WTC11 (cell line): Measurements from ENCODE around the gene OR9Q2. TPM values are rescaled to one million over a fixed set of nuclear protein-coding genes. Genes with fewer than 3 reads are reported as not detected.

ENCODE experiments used
- ATAC-seq: fragments of 200-7000 bp; cut with Tn5 transposase; 2 replicates; pipeline ENCODE4 v1.10.0; 2021; ENCODE audit warnings: mild to moderate bottlenecking, moderate library complexity
- CTCF ChIA-PET: fragments of 300-600 bp; sonication (Branson Sonifier 250); formaldehyde crosslinking; loops from one replicate; lab custom pipeline; 2021; ENCODE audit warnings: antibody characterized with exemption; lab: Charles Lee
- POLR2A ChIA-PET: fragments of 350-600 bp; sonication (Branson Sonifier 250); formaldehyde crosslinking; loops from one replicate; lab custom pipeline; 2021; ENCODE audit warnings: antibody characterized with exemption; lab: Charles Lee
- DNase-seq: peaks from one replicate; pipeline ENCODE4 v3.0.0; 2021; ENCODE audit warnings: low spot score
- H3K27ac Mint-ChIP-seq: 2 replicates; pipeline ENCODE4 v1.8.0; 2021; ENCODE audit warnings: mixed read lengths
- H3K27me3 Mint-ChIP-seq: 2 replicates; pipeline ENCODE4 v1.8.0; 2021; ENCODE audit warnings: low read depth, mild to moderate bottlenecking, moderate library complexity, mixed read lengths
- H3K36me3 Mint-ChIP-seq: 2 replicates; pipeline ENCODE4 v1.8.0; 2021; ENCODE audit warnings: mixed read lengths
- H3K4me1 Mint-ChIP-seq: 2 replicates; pipeline ENCODE4 v1.8.0; 2022; ENCODE audit warnings: mixed read lengths
- H3K4me3 Mint-ChIP-seq: 2 replicates; pipeline ENCODE4 v1.8.0; 2021; ENCODE audit warnings: mild to moderate bottlenecking, moderate library complexity, mixed read lengths
- H3K9me3 Mint-ChIP-seq: 2 replicates; pipeline ENCODE4 v1.8.0; 2021; ENCODE audit warnings: mixed read lengths
- AR ChIP-seq: fragments of 250-450 bp; sonication (Bioruptor Pico); IDR thresholded peaks from 2 replicates; pipeline ENCODE4 v1.9.0; 2021; ENCODE audit warnings: mild to moderate bottlenecking
- ARID4B ChIP-seq: sonication (generic); formaldehyde crosslinking; IDR thresholded peaks from 2 replicates; pipeline ENCODE4 v1.8.0; 2023; ENCODE audit warnings: missing genetic modification reagents, mild to moderate bottlenecking, borderline replicate concordance
- ATF2 ChIP-seq: sonication (generic); formaldehyde crosslinking; IDR thresholded peaks from 2 replicates; pipeline ENCODE4 v1.8.1; 2022; ENCODE audit warnings: low read depth, missing genetic modification reagents, borderline replicate concordance
- CTCF ChIP-seq: fragments of 200-600 bp; IDR thresholded peaks from 2 replicates; pipeline ENCODE4 v1.8.0; 2022; ENCODE audit warnings: antibody characterized with exemption
- E2F5 ChIP-seq: sonication (generic); formaldehyde crosslinking; IDR thresholded peaks from 2 replicates; pipeline ENCODE4 v1.8.1; 2022; ENCODE audit warnings: mild to moderate bottlenecking, moderate library complexity, missing genetic modification reagents
- ESRRA ChIP-seq: sonication (generic); formaldehyde crosslinking; IDR thresholded peaks from 2 replicates; pipeline ENCODE4 v1.8.1; 2022; ENCODE audit warnings: mild to moderate bottlenecking, missing genetic modification reagents, borderline replicate concordance
- HMGA2 ChIP-seq: fragments of 250-450 bp; sonication (Bioruptor Pico); IDR thresholded peaks from 2 replicates; pipeline ENCODE4 v1.4.0; 2021; ENCODE audit warnings: mild to moderate bottlenecking, moderate library complexity
- KAT7 ChIP-seq: sonication (generic); formaldehyde crosslinking; IDR thresholded peaks from 2 replicates; pipeline ENCODE4 v1.8.1; 2023; ENCODE audit warnings: missing genetic modification reagents, mild to moderate bottlenecking, borderline replicate concordance
- NFE2L1 ChIP-seq: sonication (generic); formaldehyde crosslinking; IDR thresholded peaks from 2 replicates; pipeline ENCODE4 v1.8.1; 2023; ENCODE audit warnings: missing genetic modification reagents
- RELA ChIP-seq: sonication (generic); formaldehyde crosslinking; IDR thresholded peaks from 2 replicates; pipeline ENCODE4 v1.8.1; 2022; ENCODE audit warnings: missing genetic modification reagents, mild to moderate bottlenecking, borderline replicate concordance
- SP1 ChIP-seq: sonication (generic); formaldehyde crosslinking; conservative IDR thresholded peaks from 2 replicates; pipeline ENCODE4 v1.8.1; 2022; ENCODE audit warnings: missing genetic modification reagents
- TEAD1 ChIP-seq: sonication (generic); formaldehyde crosslinking; IDR thresholded peaks from 2 replicates; pipeline ENCODE4 v1.8.0; 2022; ENCODE audit warnings: mild to moderate bottlenecking, missing genetic modification reagents
- TEAD4 ChIP-seq: sonication (generic); formaldehyde crosslinking; IDR thresholded peaks from 2 replicates; pipeline ENCODE4 v1.8.0; 2022; ENCODE audit warnings: mild to moderate bottlenecking, missing genetic modification reagents
- ZBTB43 ChIP-seq: sonication (generic); formaldehyde crosslinking; IDR thresholded peaks from 2 replicates; pipeline ENCODE4 v1.8.1; 2023; ENCODE audit warnings: mild to moderate bottlenecking, missing genetic modification reagents
- ZMAT4 ChIP-seq: fragments of 250-450 bp; sonication (Bioruptor Pico); IDR thresholded peaks from 2 replicates; pipeline ENCODE4 v1.9.0; 2021; ENCODE audit warnings: mild to moderate bottlenecking
- ZNF416 ChIP-seq: fragments of 250-450 bp; sonication (Bioruptor Pico); IDR thresholded peaks from 2 replicates; pipeline ENCODE4 v1.9.0; 2021; ENCODE audit warnings: mild to moderate bottlenecking, inconsistent platforms
- ZSCAN18 ChIP-seq: fragments of 250-450 bp; sonication (Bioruptor Pico); IDR thresholded peaks from 2 replicates; pipeline ENCODE4 v2.1.2; 2022; ENCODE audit warnings: mild to moderate bottlenecking, moderate library complexity
- total RNA-seq: library from RNA; stranded (reverse); gene quantifications from 3 replicates; pipeline ENCODE4 v1.2.3, GENCODE V29; 2021

The OR9Q2 gene
- total RNA-seq, 1 experiment from 2014 or later, result not detected

GRCh38 chr11:58179648-58180047 is 9.2 kb upstream of the OR9Q2 start:
- TF ChIP-seq ESRRA (no peak), ATF2 (CRISPR knock-in tag) (no peak), SP1 (CRISPR knock-in tag) (no peak), KAT7 (CRISPR knock-in tag) (no peak), ZBTB43 (CRISPR knock-in tag) (no peak), ZSCAN18 (CRISPR knock-in tag) (no peak), RELA (no peak), CTCF (no peak), HMGA2 (CRISPR knock-in tag) (no peak)
- TF ChIP-seq, all 79 proteins: peak for 0
- Mint-ChIP-seq H3K9me3 (no peaks in the 10 kb centered on the region), H3K4me3 (no peak overlapping the region), H3K27me3 (no peaks in the 10 kb centered on the region), H3K36me3 (no peaks in the 10 kb centered on the region), H3K4me1 (peaks cover 10% of the 10 kb centered on the region), H3K27ac (no peak overlapping the region)
- no peak for ATAC-seq
- DNase-seq, result no peak
- ChIA-PET POLR2A (interaction anchor here (0.7 kb wide), 1 partner anchor 9 kb away, joined by 3 read pairs; the partner anchor contains the start of gene OR9Q2), CTCF (no interaction called here)

GRCh38 chr11:58186938-58187337 is 1.9 kb upstream of the OR9Q2 start:
- POLR2A ChIA-PET, result no interaction called here
- CTCF ChIA-PET, result no interaction called here
- DNase-seq, result no peak
- Mint-ChIP-seq H3K27me3 (no peaks in the 10 kb centered on the region), H3K9me3 (no peaks in the 10 kb centered on the region), H3K36me3 (no peaks in the 10 kb centered on the region), H3K4me1 (peaks cover 4% of the 10 kb centered on the region; the same call in 1 of the 2 replicates), H3K27ac (no peak overlapping the region), H3K4me3 (no peak overlapping the region)
- peak; percentile 32; the same call in 1 of the 2 replicates for ATAC-seq
- TF ChIP-seq ARID4B (CRISPR knock-in tag) (no peak), ZMAT4 (no peak), TEAD4 (CRISPR knock-in tag) (no peak), TEAD1 (no peak), ATF2 (CRISPR knock-in tag) (no peak), ZNF416 (CRISPR knock-in tag) (no peak), E2F5 (CRISPR knock-in tag) (no peak), NFE2L1 (CRISPR knock-in tag) (no peak), AR (no peak)
